ENCODE measurements around the gene NASP.
"Not testable (repeated sequence)": the region's sequence is repeated elsewhere in the genome, so short reads cannot be mapped to it uniquely, and the experiment has no call there.

NASP gene

DNA sequence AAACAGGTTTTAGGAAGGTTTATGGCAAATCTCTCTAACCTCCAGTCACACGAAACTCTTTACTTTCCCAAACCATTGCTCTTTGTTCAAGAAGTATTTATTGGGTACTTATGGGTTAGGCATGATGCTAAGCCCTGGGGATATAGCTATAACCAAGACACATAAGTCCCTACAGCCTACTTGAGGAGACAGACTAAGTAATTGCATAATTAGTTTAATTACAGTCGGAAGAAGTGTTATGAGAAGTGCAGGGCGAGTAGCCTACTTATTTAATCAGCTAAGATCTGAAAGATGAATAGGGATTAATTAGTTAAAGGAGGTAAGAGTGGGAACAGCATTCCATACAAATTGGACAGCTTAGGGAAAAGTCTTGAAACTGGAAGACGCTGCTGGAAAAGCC lies 13.2 kb upstream of the NASP start:
- no peak for DNase-seq (ENCODE audit: low spot score)

DNA sequence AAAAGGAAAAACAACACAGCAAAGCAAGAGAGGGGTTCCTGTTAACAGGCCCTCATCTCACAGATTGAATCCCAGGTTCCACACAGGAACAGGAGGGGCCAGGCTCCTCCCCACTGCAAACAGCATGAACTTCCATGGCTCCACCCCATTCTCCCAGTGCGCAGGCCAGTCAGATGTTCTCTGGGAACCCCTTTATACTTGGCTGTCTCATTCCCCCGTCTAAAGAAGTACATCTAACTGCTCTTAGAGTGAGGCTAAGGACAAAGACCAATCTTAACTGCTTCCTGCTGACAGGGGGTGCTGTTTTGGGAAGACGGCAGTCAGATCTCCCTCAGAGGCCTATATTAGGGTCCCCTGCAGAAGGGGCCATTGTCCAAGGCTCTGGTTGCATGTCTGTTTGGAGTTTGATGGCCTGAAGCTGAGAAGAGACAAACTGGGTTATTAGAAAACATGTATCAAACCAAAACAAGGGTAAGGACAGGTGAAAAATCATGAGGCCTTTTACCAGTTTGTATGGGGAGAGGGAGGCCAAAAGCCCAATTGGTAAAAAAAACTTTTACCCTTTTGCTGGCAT lies 10.5 kb upstream of the NASP start:
- no peak for DNase-seq (ENCODE audit: low spot score)

DNA sequence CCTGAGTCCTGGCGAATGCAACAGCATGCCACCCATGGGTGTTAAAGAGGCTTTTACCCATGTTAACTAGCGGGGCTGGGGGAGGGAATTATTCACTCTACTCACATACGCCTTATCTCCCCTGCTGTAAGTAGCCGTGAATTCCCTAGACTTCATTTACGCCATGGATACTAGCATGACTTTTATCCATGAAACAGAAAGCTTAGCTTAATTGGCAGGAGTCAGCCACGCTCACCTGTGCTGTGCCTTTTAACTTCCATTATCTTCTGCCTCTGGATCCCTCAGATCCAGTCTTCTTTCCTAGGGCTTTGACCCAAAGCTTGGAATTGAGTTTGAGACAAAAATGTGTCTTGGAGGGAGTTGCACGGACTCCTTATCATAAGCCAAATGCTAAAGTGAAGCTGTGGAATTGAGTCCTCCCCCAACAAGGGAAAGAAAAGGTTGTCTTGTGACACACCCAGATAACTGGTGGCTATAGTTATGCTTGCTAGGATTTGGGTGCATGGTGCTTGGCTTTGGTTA lies 9.7 kb upstream of the NASP start:
- DNase-seq (ENCODE audit: low spot score): no peak

DNA sequence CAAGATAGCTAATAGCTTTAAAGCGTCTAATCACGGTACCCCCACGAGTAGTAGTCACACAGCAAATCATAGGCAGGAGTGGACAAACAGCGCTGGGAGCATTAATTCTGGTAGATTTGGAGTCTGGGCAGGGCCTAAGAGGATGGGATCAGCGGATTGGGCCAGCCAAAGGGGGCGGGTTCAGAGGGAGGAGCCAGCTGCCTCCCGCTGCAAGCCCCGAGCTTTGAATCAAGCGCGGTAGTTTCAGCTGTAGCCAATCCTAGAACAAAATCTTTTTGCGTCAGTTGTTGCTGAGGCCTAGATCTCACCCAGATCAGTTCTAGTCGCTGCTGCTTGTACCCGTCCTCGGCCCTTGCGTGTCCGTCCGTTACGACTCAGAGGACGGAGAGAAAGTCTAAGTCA lies 576 bp upstream of the NASP start:
- peak; percentile 97 for DNase-seq (ENCODE audit: low spot score)

DNA sequence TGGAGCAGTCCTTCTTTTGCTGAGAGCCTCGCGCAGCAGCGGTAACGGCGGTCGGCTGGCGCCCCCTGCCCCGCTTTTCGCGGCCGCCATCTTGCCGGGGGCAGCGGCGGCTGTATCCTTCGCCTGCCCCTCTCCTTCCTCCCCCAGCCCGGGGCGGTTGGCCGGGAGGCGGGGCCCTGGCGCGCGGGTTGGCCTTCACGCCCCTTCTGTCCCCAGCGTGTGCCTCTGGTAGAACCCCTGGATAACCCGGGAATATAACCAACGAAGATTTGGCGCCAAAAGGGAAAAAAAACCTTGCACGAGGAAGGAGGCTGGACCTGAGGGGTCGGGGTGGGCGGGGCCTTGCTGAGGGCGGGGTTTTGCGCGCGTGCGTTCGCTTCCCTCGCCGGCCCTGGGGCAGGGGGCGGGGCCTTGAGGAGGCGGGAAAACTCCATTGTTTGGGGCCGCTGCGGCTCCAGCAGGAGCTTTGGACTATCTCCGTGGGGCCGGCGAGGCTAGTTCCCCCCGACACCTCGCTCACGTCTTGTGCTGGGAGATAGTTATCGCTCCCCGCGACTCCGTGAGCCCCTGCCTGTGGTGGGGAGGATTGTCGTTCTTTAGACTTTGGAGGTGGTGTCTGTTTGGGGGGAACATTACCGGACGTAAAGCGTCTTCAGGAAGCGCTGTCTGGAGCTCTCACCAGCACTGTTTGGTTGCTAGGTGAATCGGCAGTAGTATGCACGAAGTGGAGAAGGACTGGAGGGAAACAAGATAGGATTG lies 689 bp downstream of the NASP start:
- peak; percentile 86 for DNase-seq (ENCODE audit: low spot score)

DNA sequence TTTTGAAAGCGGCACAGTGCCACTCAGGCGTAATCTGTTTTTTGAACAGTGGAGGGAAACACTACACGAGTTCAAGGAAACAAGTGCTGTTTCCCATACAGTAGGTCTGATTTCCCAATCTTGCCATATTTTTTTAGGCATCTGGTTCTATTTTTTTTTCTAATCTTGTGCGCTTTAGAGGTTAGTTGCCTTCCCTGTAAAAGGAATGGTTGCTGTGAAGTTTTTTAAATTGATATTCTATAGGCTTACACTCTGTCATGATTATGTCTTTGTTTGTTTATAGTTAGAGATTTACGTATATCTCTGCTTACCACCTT lies 1.2 kb downstream of the NASP start:
- no peak for DNase-seq (ENCODE audit: low spot score)

DNA sequence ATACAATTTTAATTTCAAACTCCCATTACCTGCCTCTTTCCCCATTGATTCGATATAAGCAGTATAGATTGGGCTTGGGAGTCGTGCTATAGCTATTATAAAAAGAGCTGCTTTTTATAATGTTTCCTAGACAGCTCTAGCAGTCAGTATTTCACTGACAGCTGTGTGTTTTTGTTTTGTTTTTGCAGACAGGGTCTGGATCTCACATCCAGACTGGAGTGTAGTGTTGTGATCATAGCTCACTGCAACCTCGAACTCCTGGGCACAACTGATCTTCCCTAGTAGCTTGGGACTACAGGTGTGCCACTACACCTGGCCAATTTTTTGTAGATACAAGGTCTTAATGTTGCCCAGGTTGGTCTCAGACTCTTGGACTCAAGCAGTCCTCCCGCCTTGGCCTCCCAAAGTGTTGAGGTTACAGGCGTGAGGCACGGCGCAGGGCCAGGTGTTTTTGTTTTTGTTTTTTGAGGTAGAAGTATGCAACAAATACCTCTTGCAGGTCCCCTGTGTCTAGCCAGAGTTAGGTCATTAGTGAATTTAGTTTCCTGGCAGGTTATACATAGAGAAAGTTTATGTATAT lies 1.7 kb downstream of the NASP start:
- no peak for DNase-seq (ENCODE audit: low spot score)

- DNase-seq (ENCODE audit: low spot score): no peak
These were observed 2.9 kb downstream of the NASP start for GRCh38 chr1:45586769-45587168.

- no peak for DNase-seq (ENCODE audit: low spot score)
These were observed 6.0 kb downstream of the NASP start for GRCh38 chr1:45589861-45590260.

DNA sequence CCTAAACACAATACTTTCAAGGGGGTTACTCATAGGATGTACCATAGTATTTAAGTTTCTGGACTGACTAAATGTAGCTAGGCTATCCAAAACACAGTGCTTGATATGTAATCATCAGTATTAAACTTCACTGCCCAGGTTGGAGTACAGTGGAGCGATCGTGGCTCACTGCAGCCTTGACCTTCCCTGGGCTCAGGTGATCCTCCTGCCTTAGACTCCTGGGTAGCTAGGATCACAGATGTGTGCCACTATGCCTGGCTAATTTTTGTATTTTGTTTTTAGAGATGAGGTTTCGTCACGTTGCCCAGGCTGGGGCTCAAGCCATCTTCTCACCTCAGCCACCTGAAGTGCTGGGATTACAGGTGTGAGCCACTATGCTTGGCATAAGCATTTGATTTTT lies 10.6 kb downstream of the NASP start:
- no peak for DNase-seq (ENCODE audit: low spot score)

DNA sequence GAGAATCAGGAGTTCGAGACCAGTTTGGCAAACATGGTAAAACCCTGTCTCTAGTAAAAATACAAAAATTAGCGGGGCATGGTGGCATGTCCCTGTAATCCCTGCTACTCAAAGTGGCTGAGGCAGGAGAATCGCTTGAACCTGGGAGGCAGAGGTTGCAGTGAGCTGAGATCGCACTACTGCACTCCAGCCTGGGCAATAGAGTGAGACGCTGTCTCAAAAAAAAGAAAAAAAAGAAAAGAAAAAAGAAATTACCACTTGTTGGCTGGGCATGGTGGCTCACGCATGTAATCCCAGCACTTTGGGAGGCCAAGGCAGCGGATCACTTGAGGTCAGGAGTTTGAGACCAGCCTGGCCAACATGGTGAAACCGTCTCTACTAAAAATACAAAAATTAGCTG lies 12.9 kb downstream of the NASP start:
- DNase-seq (ENCODE audit: low spot score): not testable (repeated sequence)

GRCh38 chr1:45604239-45604638 lies 20.4 kb downstream of the NASP start:
- no peak for DNase-seq (ENCODE audit: low spot score)

DNA sequence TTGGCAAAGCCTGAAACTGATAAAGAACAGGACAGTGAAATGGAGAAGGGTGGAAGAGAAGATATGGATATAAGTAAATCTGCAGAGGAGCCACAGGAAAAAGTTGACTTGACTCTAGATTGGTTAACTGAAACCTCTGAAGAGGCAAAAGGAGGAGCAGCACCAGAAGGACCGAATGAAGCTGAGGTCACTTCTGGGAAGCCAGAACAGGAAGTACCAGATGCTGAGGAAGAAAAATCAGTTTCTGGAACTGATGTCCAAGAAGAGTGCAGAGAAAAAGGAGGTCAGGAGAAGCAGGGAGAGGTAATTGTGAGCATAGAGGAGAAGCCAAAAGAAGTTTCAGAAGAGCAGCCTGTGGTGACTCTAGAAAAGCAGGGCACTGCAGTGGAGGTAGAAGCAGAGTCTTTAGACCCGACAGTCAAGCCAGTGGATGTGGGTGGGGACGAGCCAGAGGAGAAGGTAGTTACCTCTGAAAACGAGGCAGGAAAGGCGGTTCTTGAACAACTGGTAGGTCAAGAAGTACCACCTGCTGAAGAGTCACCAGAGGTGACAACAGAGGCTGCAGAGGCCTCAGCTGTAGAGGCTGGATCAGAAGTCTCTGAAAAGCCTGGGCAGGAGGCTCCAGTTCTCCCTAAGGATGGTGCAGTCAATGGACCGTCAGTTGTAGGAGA lies 23.7 kb downstream of the NASP start:
- DNase-seq (ENCODE audit: low spot score): no peak

DNA sequence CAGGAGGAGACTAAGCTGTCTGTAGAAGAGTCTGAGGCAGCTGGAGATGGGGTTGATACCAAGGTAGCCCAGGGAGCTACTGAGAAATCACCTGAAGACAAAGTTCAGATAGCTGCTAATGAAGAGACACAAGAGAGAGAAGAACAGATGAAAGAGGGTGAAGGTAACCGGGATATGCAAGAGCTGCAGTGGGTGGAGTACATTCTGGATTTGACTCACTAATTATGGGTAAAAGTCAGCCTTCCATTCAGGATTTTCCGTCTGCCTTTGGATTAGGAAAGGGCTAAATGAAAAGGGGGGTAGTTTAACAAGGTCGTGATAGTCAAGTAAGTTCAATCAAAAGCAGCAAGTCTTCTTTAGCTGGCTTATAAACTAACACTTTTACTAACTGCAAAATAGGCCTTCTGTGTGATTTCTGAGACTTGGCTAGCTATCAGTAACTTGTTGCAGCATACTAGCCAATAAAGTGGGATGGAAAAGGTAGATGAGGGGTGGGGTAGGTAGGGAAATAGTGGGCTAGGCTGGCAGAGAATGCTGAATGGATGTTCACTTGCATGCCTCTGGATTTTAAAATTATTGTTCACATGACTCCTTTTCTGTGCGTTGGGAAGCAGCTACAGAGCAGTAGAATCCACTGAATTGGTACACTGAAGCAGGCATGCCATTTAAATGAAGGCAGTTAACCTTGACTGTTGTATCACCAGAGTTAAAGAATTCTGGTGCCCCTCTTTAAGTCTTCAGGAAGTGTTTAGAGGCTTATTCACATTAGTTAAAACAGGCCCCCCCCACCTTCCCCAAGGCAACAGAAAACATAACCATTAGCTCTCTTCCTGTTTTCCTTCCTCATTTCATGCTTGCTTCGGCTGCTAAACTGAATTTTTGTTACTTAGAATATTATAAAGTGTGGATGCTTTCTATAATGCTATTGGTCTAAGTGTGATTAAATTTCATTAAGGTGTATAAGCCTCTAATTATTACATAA lies 24.6 kb downstream of the NASP start:
- no peak for DNase-seq (ENCODE audit: low spot score)

DNA sequence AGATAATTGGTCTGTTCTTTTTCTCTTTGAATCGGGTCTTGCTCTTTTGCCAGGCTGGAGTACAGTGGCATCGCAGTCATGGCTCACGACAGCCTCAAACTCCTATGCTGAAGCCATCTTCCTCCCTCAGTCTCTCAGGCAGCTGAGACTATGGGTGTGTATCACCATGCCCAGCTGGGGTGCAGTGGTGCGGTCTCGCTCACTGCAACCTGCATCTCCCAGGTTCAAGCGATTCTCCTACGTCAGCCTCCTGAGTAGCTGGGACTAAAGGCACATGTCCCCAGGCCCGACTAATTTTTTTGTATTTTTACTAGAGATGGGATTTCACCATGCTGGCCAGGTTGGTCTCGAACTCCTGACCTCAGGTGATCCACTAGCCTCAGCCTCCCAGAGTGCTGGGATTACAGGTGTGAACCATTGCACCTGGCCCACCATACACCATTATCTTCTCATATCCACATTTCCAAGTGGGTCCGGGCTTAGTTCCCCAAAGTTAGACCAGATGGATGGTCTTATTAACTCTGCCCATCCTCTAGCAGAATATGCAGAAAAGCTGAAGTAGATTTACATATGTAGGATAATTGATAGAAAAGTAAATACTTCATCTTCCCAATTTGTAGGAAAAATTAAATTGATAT lies 26.9 kb downstream of the NASP start:
- DNase-seq (ENCODE audit: low spot score): no peak

DNA sequence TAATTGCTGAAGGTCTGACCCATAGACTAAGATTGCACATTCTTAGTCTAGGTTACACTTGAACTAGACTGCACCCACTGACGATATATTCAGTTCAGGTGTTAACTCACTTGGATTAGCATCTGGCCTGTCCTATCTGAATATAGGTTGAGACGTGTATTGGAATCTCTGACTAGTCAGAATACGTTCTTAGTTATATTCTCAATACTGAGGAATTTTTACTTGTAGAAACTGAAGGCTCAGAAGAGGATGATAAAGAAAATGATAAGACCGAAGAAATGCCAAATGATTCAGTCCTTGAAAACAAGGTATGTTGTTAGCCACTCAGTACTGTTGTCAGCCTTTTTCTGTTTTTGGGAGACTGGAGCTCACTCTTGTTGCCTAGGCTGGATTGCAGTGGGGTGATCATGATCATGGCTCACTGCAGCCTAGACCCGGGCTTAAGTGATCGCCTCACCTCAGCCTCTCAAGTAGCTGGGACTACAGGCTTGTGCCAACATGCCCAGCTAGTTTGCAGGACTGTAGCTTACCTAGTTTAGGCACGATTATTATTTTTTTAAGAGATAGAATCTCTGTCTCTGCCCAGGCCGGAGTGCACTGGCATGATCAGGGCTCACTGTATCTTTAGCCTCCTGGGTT lies 29.2 kb downstream of the NASP start:
- DNase-seq (ENCODE audit: low spot score): no peak

DNA sequence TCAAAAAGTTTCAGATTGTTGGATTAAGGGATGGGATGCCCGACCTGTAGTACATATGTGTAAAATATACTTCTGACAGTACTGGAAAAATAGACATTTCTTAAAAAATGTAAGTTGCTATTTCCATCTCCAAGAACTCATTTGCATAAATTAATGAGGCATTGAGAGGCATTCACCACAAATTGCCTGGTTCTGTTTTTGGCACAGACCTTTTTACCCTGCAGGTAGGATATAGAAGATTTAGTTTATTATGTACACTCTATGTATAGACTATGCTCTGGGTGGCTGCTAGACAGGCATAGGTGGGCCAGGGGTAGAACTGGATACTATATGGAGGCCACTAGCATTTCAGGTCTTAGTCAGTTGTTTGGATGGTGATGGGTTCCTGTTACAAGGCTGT lies 32.0 kb downstream of the NASP start:
- no peak for DNase-seq (ENCODE audit: low spot score)

- DNase-seq (ENCODE audit: low spot score): no peak
These were observed 33.8 kb downstream of the NASP start for GRCh38 chr1:45617618-45618017.

- DNase-seq (ENCODE audit: low spot score): no peak
These were observed 35.5 kb downstream of the NASP start for GRCh38 chr1:45619149-45619921.

Data from LoVo (cell line).